K562 (cell line): ENCODE results near the gene C2CD4D. TPM values are rescaled to one million over a fixed set of nuclear protein-coding genes. Genes with fewer than 3 reads are reported as not detected.

Experiments
- ATAC-seq: fragments of 200-7000 bp; cut with Tn5 transposase; 3 replicates; pipeline ENCODE4 v1.9.1; 2020; ENCODE audit warnings: moderate library complexity
- BruUV-seq: library from RNA; stranded (reverse); fragments of 400-500 nt; replicated peaks from 2 replicates; lab custom pipeline; 2021; lab: Mats Ljungman, UMichigan
- CTCF ChIA-PET: fragments of 300-600 bp; formaldehyde crosslinking; extraction: SDS; loops from one replicate; lab custom pipeline; 2021; ENCODE audit warnings: low intra/inter-chr PET ratio; lab: Yijun Ruan, JAX
- POLR2A ChIA-PET: fragments of 300-600, 350-650 bp; sonication (Branson Sonifier 250); formaldehyde crosslinking; extraction: SDS; loops from one replicate; lab custom pipeline; 2021; ENCODE audit warnings: antibody characterized with exemption, inconsistent platforms; lab: Yijun Ruan, JAX
- DNase-seq, 4 experiments: peaks; one replicate each; pipeline versions ENCODE4 v3.0.0 to v3.0.0-alpha.2; 2011 to 2018; ENCODE audit warnings: low spot score in 3 of 4, mixed read lengths in 3 of 4; ENCODE audit errors: extremely low read depth in 1 of 4
- FAIRE-seq: peaks from 2 replicates; lab custom pipeline; 2011; peaks lifted over from hg19 to GRCh38; lab: Jason Lieb, UNC
- H2AFZ ChIP-seq: 2 replicates; pipeline ENCODE4 v1.6.0; 2011; ENCODE audit warnings: low read depth, low read length, control low read depth, inconsistent platforms
- H3K27ac ChIP-seq: fragments of 200-600 bp; 3 replicates; pipeline ENCODE4 v1.8.0; 2011; ENCODE audit warnings: low read depth, mild to moderate bottlenecking, control low read depth, inconsistent platforms, low read length, moderate library complexity, mixed read lengths; ENCODE audit errors: extremely low read depth
- H3K27me3 ChIP-seq, 2 experiments: fragments of 300-600 bp in 1 of 2; 2 replicates in 1 of 2; 3 replicates in 1 of 2; pipeline versions ENCODE4 v1.6.0 to v1.8.0; 2011; ENCODE audit warnings: inconsistent platforms in 2 of 2, low read length in 2 of 2, mild to moderate bottlenecking in 1 of 2, mixed read lengths in 1 of 2, moderate library complexity in 1 of 2; ENCODE audit not compliant: control insufficient read depth in 2 of 2, insufficient read depth in 2 of 2
- H3K36me3 ChIP-seq: fragments of 300-600 bp; 3 replicates; pipeline ENCODE4 v1.8.0; 2011; ENCODE audit warnings: mild to moderate bottlenecking, low read length, inconsistent platforms; ENCODE audit not compliant: control insufficient read depth, insufficient read depth
- H3K4me1 ChIP-seq, 2 experiments: fragments of 200-600 bp in 1 of 2; replicated peaks in 1 of 2; 2 replicates in 1 of 2; 3 replicates in 1 of 2; pipeline versions ENCODE4 v1.5.1 to v1.8.0; 2011; ENCODE audit warnings: inconsistent platforms in 2 of 2, low read length in 2 of 2, mild to moderate bottlenecking in 1 of 2, mixed read lengths in 1 of 2, moderate library complexity in 1 of 2; ENCODE audit not compliant: control insufficient read depth in 2 of 2, insufficient read depth in 2 of 2
- H3K4me2 ChIP-seq: 2 replicates; pipeline ENCODE4 v1.6.1; 2011; ENCODE audit warnings: low read length, control low read depth, inconsistent platforms, mixed read lengths; ENCODE audit not compliant: insufficient read depth
- H3K4me3 ChIP-seq: fragments of 200-600 bp; sonication (generic), shearing (Covaris generic); 2 replicates; pipeline ENCODE4 v1.5.1; 2016; ENCODE audit warnings: control low read depth, inconsistent platforms
- H3K79me2 ChIP-seq: fragments of 200-600 bp; 3 replicates; pipeline ENCODE4 v1.8.0; 2011; ENCODE audit warnings: low read length, inconsistent platforms; ENCODE audit not compliant: control insufficient read depth, insufficient read depth
- H3K9ac ChIP-seq, 2 experiments: 2 replicates each; pipeline versions ENCODE4 v1.6.0 to v1.6.1; 2011; ENCODE audit warnings: low read depth in 2 of 2, low read length in 2 of 2, control low read depth in 1 of 2, inconsistent platforms in 1 of 2, mild to moderate bottlenecking in 1 of 2, mixed read lengths in 1 of 2; ENCODE audit not compliant: insufficient read depth in 1 of 2
- H3K9me1 ChIP-seq: one replicate; pipeline ENCODE4 v1.6.0; 2011; ENCODE audit warnings: inconsistent platforms, mild to moderate bottlenecking, low read length, moderate library complexity; ENCODE audit not compliant: control insufficient read depth, insufficient read depth
- H3K9me3 ChIP-seq: replicated peaks from 2 replicates; pipeline ENCODE4 v1.5.1; 2011; ENCODE audit warnings: low read depth, low read length, inconsistent platforms; ENCODE audit not compliant: control insufficient read depth, insufficient read depth
- H4K20me1 ChIP-seq: replicated peaks from 2 replicates; pipeline ENCODE4 v1.6.1; 2011; ENCODE audit warnings: low read length, inconsistent platforms, mixed read lengths; ENCODE audit not compliant: control insufficient read depth, insufficient read depth
- CREM ChIP-seq: IDR thresholded peaks from 2 replicates; pipeline ENCODE4 v1.6.1; 2014; ENCODE audit warnings: antibody characterized with exemption, low read depth
- GATAD2B ChIP-seq: fragments of 450-650 bp; IDR thresholded peaks from 2 replicates; pipeline ENCODE4 v1.6.1; 2017; ENCODE audit warnings: mild to moderate bottlenecking, borderline replicate concordance
- HIVEP1 ChIP-seq: fragments of 250-450 bp; sonication (Bioruptor Pico); IDR thresholded peaks from 2 replicates; pipeline ENCODE4 v1.4.0; 2020; ENCODE audit warnings: mild to moderate bottlenecking
- ZFX ChIP-seq: sonication (generic); formaldehyde crosslinking; IDR thresholded peaks from 2 replicates; pipeline ENCODE4 v1.8.0; 2022; ENCODE audit warnings: mild to moderate bottlenecking, missing genetic modification reagents, moderate library complexity
- ZNF263 ChIP-seq: sonication (generic); formaldehyde crosslinking; IDR thresholded peaks from 2 replicates; pipeline ENCODE4 v1.8.0; 2022; ENCODE audit warnings: mild to moderate bottlenecking, missing genetic modification reagents, borderline replicate concordance
- ZNF699 ChIP-seq: fragments of 250-450 bp; sonication (Bioruptor Pico); IDR thresholded peaks from 2 replicates; pipeline ENCODE4 v1.8.0; 2021; ENCODE audit warnings: mild to moderate bottlenecking, moderate library complexity; ENCODE audit not compliant: insufficient replicate concordance
- ZNF717 ChIP-seq: fragments of 250-450 bp; sonication (Bioruptor Pico); IDR thresholded peaks from 2 replicates; pipeline ENCODE4 v1.5.0; 2021
- WGBS: fragments of 100-300 bp; shearing (Covaris generic); methylation state at CpG from one replicate; pipeline ENCODE4 v1.1.6; 2016; ENCODE audit warnings: low coverage, mixed read lengths; ENCODE audit not compliant: insufficient coverage; ENCODE audit errors: missing lambda C conversion rate; 5-methylcytosine and 5-hydroxymethylcytosine counted together
- in situ Hi-C: fragments of 300-500 bp; cut with MboI; formaldehyde crosslinking; loops from 4 replicates; pipeline ENCODE4 v1.15.0; 2018; ENCODE audit warnings: inconsistent platforms, mixed read lengths
- intact Hi-C: fragments of 100-400 bp; cut with micrococcal nuclease; formaldehyde crosslinking; loops from 2 replicates; pipeline ENCODE4 v1.14.2; 2022
- polyA plus RNA-seq, 8 experiments: library from polyadenylated mRNA; depleted of rRNA in 4 of 8; stranded (reverse) in 5 of 8; unstranded in 3 of 8; fragments of >200 nt; fragmentation: Nextera tagmentation in 2 of 8; fragmentation: Illumina TruSeq in 1 of 8; extraction: Ambion mirVana in 2 of 8; extraction: Trizol in 1 of 8; gene quantifications; 2 replicates each; pipeline versions ENCODE4 v1.2.1 to v1.2.3, GENCODE V29; 2011 to 2014; ENCODE audit warnings: inconsistent platforms in 1 of 8, missing spikeins in 1 of 8
- total RNA-seq, 7 experiments: library from RNA; depleted of rRNA in 6 of 7; stranded (reverse); fragments of >200 nt in 6 of 7; fragmentation: Illumina TruSeq in 2 of 7; extraction: Trizol in 2 of 7; gene quantifications; 2 replicates each; pipeline versions ENCODE4 v1.2.1 to v1.2.3, GENCODE V29; 2011 to 2021; ENCODE audit warnings: low replicate concordance in 1 of 7
- TF ChIP-seq, protein P1 (sequence below): fragments of 150-350 bp; conservative IDR thresholded peaks from 2 replicates; pipeline ENCODE4 v1.6.1; 2014; ENCODE audit warnings: low read length

C2CD4D gene
- total and polyA plus RNA-seq, 9 of the 15 experiments (the other 6 are each of a cell fraction or from before 2014, with no cell fraction given): not detected

GRCh38 chr1:151839082-151839412 is 573 bp downstream of the C2CD4D start:
- in situ Hi-C loops: no loop called here
- DNase-seq: no peak
- H3K4me3 ChIP-seq: no peak overlapping the region
- 85% methylated on average over 11 of the region's 16 CpGs for WGBS
- H3K4me1 ChIP-seq: peaks cover 0 to 13% of the 10 kb centered on the region in 2 experiments; a peak in 2 of 5 replicates
- FAIRE-seq: no peak
- no peaks in the 10 kb centered on the region for H3K9me1 ChIP-seq
- no TSS peak for BruUV-seq
- H3K36me3 ChIP-seq: no peaks in the 10 kb centered on the region
- ATAC-seq: no peak
- H3K27ac ChIP-seq: no peak overlapping the region
- POLR2A ChIA-PET: no interaction called here
- H3K9me3 ChIP-seq: no peaks in the 10 kb centered on the region
- no peak overlapping the region for H3K9ac ChIP-seq
- intact Hi-C loops: loop anchor here (5.0 kb wide), 2 partner anchors 247 to 537 kb away; no protein-coding TSS in a partner anchor
- no peak overlapping the region for H3K4me2 ChIP-seq
- no peaks in the 10 kb centered on the region for H3K79me2 ChIP-seq
- H3K27me3 ChIP-seq: peaks cover 4 to 12% of the 10 kb centered on the region in 2 experiments; a peak in 3 of 5 replicates
- TF ChIP-seq ZNF717: no peak
- TF ChIP-seq ZFX (CRISPR knock-in tag): no peak
- no peak for TF ChIP-seq CREM
- no peak for TF ChIP-seq ZNF699 (CRISPR knock-in tag)
- no peak for TF ChIP-seq GATAD2B
- TF ChIP-seq, protein P1, sequence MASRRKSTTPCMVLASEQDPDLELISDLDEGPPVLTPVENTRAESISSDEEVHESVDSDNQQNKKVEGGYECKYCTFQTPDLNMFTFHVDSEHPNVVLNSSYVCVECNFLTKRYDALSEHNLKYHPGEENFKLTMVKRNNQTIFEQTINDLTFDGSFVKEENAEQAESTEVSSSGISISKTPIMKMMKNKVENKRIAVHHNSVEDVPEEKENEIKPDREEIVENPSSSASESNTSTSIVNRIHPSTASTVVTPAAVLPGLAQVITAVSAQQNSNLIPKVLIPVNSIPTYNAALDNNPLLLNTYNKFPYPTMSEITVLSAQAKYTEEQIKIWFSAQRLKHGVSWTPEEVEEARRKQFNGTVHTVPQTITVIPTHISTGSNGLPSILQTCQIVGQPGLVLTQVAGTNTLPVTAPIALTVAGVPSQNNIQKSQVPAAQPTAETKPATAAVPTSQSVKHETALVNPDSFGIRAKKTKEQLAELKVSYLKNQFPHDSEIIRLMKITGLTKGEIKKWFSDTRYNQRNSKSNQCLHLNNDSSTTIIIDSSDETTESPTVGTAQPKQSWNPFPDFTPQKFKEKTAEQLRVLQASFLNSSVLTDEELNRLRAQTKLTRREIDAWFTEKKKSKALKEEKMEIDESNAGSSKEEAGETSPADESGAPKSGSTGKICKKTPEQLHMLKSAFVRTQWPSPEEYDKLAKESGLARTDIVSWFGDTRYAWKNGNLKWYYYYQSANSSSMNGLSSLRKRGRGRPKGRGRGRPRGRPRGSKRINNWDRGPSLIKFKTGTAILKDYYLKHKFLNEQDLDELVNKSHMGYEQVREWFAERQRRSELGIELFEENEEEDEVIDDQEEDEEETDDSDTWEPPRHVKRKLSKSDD: no peak
- no peak for TF ChIP-seq ZNF263
- no peak for TF ChIP-seq HIVEP1 (CRISPR knock-in tag)
- TF ChIP-seq, all 486 proteins: peak for 0
- no peaks in the 10 kb centered on the region for H4K20me1 ChIP-seq
- H2AFZ ChIP-seq: no peak overlapping the region
- CTCF ChIA-PET: no interaction called here
